Measurements from ENCODE around the gene RAD51B.

- TF ChIP-seq CTCF (IDR thresholded peaks at IDR 0.05) (no peak), ESRRA (CRISPR knock-in tag; IDR thresholded peaks at IDR 0.05; ENCODE audit: borderline replicate concordance) (no peak), PRDM15 (CRISPR knock-in tag; IDR thresholded peaks at IDR 0.05) (no peak), E2F1 (CRISPR knock-in tag; IDR thresholded peaks at IDR 0.05) (no peak), SMAD3 (CRISPR knock-in tag; IDR thresholded peaks at IDR 0.05; ENCODE audit: borderline replicate concordance) (no peak), NFYB (CRISPR knock-in tag; conservative IDR thresholded peaks at IDR 0.05; ENCODE audit: low read depth) (no peak)
These were observed 630.1 kb downstream of the RAD51B start for GRCh38 chr14:68449561-68450181.
